ENCODE measurements around the gene DLGAP3. TPM values are rescaled to one million over a fixed set of nuclear protein-coding genes. Genes with fewer than 3 reads are reported as not detected.

DLGAP3 gene
- total and polyA plus RNA-seq, 4 donors: 0.05 to 0.19 (median 0.08) TPM

GRCh38 chr1:34843392-34844251 is 85.8 kb downstream of the DLGAP3 start:
- H3K27ac ChIP-seq (ENCODE audit: low read depth in 1 of 2, low read length in 2 of 2): peak overlapping the region; percentile 49 to 60
- H3K9ac ChIP-seq (ENCODE audit: low read depth in 1 of 2, low read length in 2 of 2): no peak overlapping the region
- WGBS: 68% methylated on average over 14 of the region's 14 CpGs
- no peak for DNase-seq (ENCODE audit: low spot score)
- H3K9me3 ChIP-seq (ENCODE audit: control insufficient read depth in 4 of 4, low read length in 3 of 4): no peaks in the 10 kb centered on the region
- H3K36me3 ChIP-seq (ENCODE audit: control insufficient read depth in 4 of 4, insufficient read depth in 3 of 4, low read depth in 1 of 4, low read length in 3 of 4): peaks cover 0 to 5% (median 1%) of the 10 kb centered on the region in 4 donors
- TF ChIP-seq EGR1 (IDR thresholded peaks at IDR 0.05; ENCODE audit: low read depth in 2 of 2) (no peak), RXRA (IDR thresholded peaks at IDR 0.05) (no peak), NR2F2 (IDR thresholded peaks at IDR 0.05) (no peak)
- H3K4me3 ChIP-seq (ENCODE audit: low read depth in 1 of 3, low read length in 3 of 3): no peak overlapping the region
- peaks cover 0 to 7% (median 2%) of the 10 kb centered on the region in 4 donors for H3K4me1 ChIP-seq (ENCODE audit: control insufficient read depth in 4 of 4, insufficient read depth in 4 of 4, low read length in 3 of 4)
- no peaks in the 10 kb centered on the region for H3K27me3 ChIP-seq (ENCODE audit: control insufficient read depth in 4 of 4, insufficient read depth in 4 of 4, low read length in 3 of 4)

- WGBS: 78% methylated on average over 4 of the region's 4 CpGs
- H3K4me1 ChIP-seq (ENCODE audit: control insufficient read depth in 4 of 4, insufficient read depth in 4 of 4, low read length in 3 of 4): peaks cover 0 to 7% (median 0%) of the 10 kb centered on the region in 4 donors
- no peak overlapping the region for H3K4me3 ChIP-seq (ENCODE audit: low read depth in 1 of 3, low read length in 3 of 3)
- no peaks in the 10 kb centered on the region for H3K27me3 ChIP-seq (ENCODE audit: control insufficient read depth in 4 of 4, insufficient read depth in 4 of 4, low read length in 3 of 4)
- no peaks in the 10 kb centered on the region for H3K9me3 ChIP-seq (ENCODE audit: control insufficient read depth in 4 of 4, low read length in 3 of 4)
- DNase-seq (ENCODE audit: low spot score): no peak
- TF ChIP-seq REST (IDR thresholded peaks at IDR 0.05) (no peak), HNF4A (conservative IDR thresholded peaks at IDR 0.05) (no peak), ATF3 (IDR thresholded peaks at IDR 0.05) (no peak), JUND (IDR thresholded peaks at IDR 0.05) (no peak), RAD21 (IDR thresholded peaks at IDR 0.05) (no peak), EGR1 (IDR thresholded peaks at IDR 0.05; ENCODE audit: low read depth in 2 of 2) (no peak), NR2F2 (IDR thresholded peaks at IDR 0.05) (peak; percentile 86), GABPA (IDR thresholded peaks at IDR 0.05 in 1 of 2, conservative IDR thresholded peaks at IDR 0.05 in 1 of 2) (peak in 1 of 2 donors; percentile 28), FOXA1 (IDR thresholded peaks at IDR 0.05) (no peak), ZBTB33 (IDR thresholded peaks at IDR 0.05) (no peak), YY1 (IDR thresholded peaks at IDR 0.05) (no peak), RXRA (IDR thresholded peaks at IDR 0.05) (no peak), CTCF (IDR thresholded peaks at IDR 0.05; ENCODE audit: low read depth, low read length, missing input control) (no peak), SP1 (IDR thresholded peaks at IDR 0.05) (peak; percentile 18), FOXA2 (IDR thresholded peaks at IDR 0.05) (no peak)
- peaks cover 0 to 4% (median 1%) of the 10 kb centered on the region in 4 donors for H3K36me3 ChIP-seq (ENCODE audit: control insufficient read depth in 4 of 4, insufficient read depth in 3 of 4, low read depth in 1 of 4, low read length in 3 of 4)
- no peak overlapping the region for H3K9ac ChIP-seq (ENCODE audit: low read depth in 1 of 2, low read length in 2 of 2)
- peak overlapping the region; percentile 23 to 60 for H3K27ac ChIP-seq (ENCODE audit: low read depth in 1 of 2, low read length in 2 of 2)
Observed at GRCh38 chr1:34842952-34843371, 86.5 kb downstream of the DLGAP3 start.

Data from liver (tissue), 9 donors.